Activated B cell treated with CpG ODN at 0.5 μM for 24 hours (primary cell): Measurements from ENCODE around the gene SSTR3. TPM values are rescaled to one million over a fixed set of nuclear protein-coding genes. Genes with fewer than 3 reads are reported as not detected.
"Not testable (repeated sequence)": the region's sequence is repeated elsewhere in the genome, so short reads cannot be mapped to it uniquely, and the experiment has no call there.

Source experiments
- ATAC-seq: fragments of 200-7000 bp; cut with Tn5 transposase; one replicate; pipeline ENCODE4 v1.10.0; 2021; ENCODE audit warnings: low read depth, mild to moderate bottlenecking, moderate library complexity
- CTCF ChIA-PET: fragments of 350-600 bp; sonication (Branson Sonifier 250); formaldehyde crosslinking; loops from one replicate; lab custom pipeline; 2021; ENCODE audit warnings: antibody characterized with exemption; lab: Charles Lee
- POLR2A ChIA-PET: fragments of 350-600 bp; sonication (Branson Sonifier 250); formaldehyde crosslinking; loops from one replicate; lab custom pipeline; 2021; ENCODE audit warnings: antibody characterized with exemption; lab: Charles Lee
- DNase-seq: peaks from one replicate; pipeline ENCODE4 v3.0.0; 2022
- H3K27ac Mint-ChIP-seq: one replicate; pipeline ENCODE4 v1.8.0; 2020; ENCODE audit warnings: mixed read lengths
- H3K27me3 Mint-ChIP-seq: one replicate; pipeline ENCODE4 v1.8.0; 2021; ENCODE audit warnings: mixed read lengths
- H3K36me3 Mint-ChIP-seq: one replicate; pipeline ENCODE4 v1.8.0; 2021; ENCODE audit warnings: low read depth, mixed read lengths
- H3K4me1 Mint-ChIP-seq: one replicate; pipeline ENCODE4 v1.8.0; 2021; ENCODE audit warnings: mixed read lengths
- H3K4me3 Mint-ChIP-seq: one replicate; pipeline ENCODE4 v1.8.0; 2020; ENCODE audit warnings: mild to moderate bottlenecking, mixed read lengths
- H3K9me3 Mint-ChIP-seq: one replicate; pipeline ENCODE4 v1.8.0; 2020; ENCODE audit warnings: mixed read lengths
- intact Hi-C: fragments of 100-400 bp; cut with micrococcal nuclease; formaldehyde crosslinking; loops from one replicate; pipeline ENCODE4 v1.15.1; 2024
- total RNA-seq: library from RNA; stranded (reverse); gene quantifications from 2 replicates; pipeline ENCODE4 v1.2.3, GENCODE V29; 2022
- TF ChIP-seq, protein P1 (sequence below): fragments of 200-600 bp; IDR thresholded peaks from one replicate; pipeline ENCODE4 v1.8.0; 2022; ENCODE audit warnings: antibody characterized with exemption, mild to moderate bottlenecking

The SSTR3 gene
- total RNA-seq, 1 donor from 2014 or later, result 1.8 TPM

DNA sequence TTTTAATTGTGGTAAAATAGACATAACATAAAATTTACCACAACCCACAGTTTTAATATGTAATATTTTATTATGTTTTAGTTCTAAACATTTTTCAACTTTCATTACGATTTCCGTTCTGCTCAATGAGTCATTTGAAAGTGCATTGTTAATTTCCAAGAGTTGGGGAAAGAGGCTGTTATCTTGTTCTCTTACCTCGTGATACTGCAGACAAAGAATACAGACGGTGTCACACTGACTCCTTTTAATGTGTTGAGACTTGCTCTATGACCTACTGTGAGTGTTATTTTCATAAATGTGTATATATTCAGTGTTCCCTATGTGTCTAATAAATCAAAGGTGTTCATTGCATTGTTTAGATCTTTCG lies 42.6 kb upstream of the SSTR3 start:
- intact Hi-C loops, result no loop called here
- Mint-ChIP-seq H3K4me1 (peaks cover 39% of the 10 kb centered on the region), H3K9me3 (no peaks in the 10 kb centered on the region), H3K27ac (no peak overlapping the region), H3K36me3 (no peaks in the 10 kb centered on the region), H3K4me3 (no peak overlapping the region), H3K27me3 (no peaks in the 10 kb centered on the region)
- DNase-seq (no peak), ATAC-seq (no peak)
- ChIA-PET POLR2A (interaction anchor here (1.3 kb wide), 1 partner anchor 11 kb away, joined by 6 read pairs; the partner anchor contains the start of gene RAC2), CTCF (no interaction called here)
- TF ChIP-seq, protein P1, sequence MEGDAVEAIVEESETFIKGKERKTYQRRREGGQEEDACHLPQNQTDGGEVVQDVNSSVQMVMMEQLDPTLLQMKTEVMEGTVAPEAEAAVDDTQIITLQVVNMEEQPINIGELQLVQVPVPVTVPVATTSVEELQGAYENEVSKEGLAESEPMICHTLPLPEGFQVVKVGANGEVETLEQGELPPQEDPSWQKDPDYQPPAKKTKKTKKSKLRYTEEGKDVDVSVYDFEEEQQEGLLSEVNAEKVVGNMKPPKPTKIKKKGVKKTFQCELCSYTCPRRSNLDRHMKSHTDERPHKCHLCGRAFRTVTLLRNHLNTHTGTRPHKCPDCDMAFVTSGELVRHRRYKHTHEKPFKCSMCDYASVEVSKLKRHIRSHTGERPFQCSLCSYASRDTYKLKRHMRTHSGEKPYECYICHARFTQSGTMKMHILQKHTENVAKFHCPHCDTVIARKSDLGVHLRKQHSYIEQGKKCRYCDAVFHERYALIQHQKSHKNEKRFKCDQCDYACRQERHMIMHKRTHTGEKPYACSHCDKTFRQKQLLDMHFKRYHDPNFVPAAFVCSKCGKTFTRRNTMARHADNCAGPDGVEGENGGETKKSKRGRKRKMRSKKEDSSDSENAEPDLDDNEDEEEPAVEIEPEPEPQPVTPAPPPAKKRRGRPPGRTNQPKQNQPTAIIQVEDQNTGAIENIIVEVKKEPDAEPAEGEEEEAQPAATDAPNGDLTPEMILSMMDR, result no peak

DNA sequence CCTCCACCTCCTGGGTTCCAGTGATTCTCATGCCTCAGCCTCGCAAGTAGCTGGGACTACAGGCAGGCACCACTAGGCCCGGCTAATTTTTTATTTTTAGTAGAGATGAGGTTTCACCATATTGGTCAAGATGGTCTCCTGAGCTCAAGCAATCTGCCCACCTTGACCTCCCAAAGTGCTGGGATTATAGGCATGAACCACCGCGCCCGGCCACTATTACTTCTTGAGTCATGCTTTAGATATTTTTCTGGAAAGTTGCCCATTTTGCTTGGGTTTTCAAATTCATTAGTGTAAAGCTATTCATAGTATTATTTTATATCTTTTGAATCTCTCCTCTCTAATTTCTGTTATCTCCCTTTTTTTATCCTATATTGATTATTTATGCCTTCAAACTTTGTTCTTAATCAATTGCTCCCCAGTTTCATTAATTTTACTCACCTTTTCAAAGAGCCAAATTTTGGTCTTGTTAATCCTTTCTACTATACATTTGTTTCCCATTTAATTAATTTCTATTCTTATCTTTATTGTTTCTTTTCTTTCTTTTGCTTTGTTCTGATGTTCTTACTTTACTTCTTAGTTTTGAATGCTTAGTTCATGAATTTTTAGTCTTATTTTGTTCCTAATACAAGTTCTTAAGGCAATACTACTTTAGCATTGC lies 42.1 kb upstream of the SSTR3 start:
- POLR2A ChIA-PET, result interaction anchor here (1.3 kb wide), 1 partner anchor 11 kb away, joined by 6 read pairs; the partner anchor contains the start of gene RAC2
- Mint-ChIP-seq H3K9me3 (no peaks in the 10 kb centered on the region), H3K36me3 (no peaks in the 10 kb centered on the region), H3K4me1 (peaks cover 35% of the 10 kb centered on the region), H3K27ac (no peak overlapping the region), H3K27me3 (no peaks in the 10 kb centered on the region), H3K4me3 (no peak overlapping the region)
- no peak for ATAC-seq
- intact Hi-C loops, result no loop called here
- TF ChIP-seq, protein P1, result no peak
- no peak for DNase-seq
- CTCF ChIA-PET, result no interaction called here

DNA sequence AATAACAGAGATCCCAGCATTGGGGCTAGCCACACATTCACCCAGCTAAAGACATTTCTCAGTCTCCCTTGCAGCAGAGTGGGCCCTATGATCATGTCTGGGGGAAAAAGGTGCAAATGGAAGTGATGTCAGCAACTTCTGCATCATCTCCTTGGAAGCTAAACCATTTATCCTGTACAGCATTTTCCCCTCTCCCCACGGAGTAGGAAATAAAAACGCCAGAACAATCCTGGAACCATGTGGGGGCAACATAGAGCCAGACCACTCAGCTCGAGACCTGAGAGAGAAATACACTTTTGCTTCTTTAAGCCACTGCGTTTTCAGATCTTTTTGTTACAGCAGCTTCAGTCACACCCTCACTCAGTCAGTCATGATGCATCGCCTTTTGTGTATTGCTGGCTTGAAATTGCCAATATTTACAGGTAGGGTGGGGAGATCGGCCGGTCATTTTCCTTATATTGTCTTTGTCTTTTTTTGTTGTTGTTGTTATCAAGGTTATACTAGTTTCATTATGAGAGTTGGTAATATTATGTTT lies 40.9 kb upstream of the SSTR3 start:
- H3K4me3 Mint-ChIP-seq, result no peak overlapping the region

DNA sequence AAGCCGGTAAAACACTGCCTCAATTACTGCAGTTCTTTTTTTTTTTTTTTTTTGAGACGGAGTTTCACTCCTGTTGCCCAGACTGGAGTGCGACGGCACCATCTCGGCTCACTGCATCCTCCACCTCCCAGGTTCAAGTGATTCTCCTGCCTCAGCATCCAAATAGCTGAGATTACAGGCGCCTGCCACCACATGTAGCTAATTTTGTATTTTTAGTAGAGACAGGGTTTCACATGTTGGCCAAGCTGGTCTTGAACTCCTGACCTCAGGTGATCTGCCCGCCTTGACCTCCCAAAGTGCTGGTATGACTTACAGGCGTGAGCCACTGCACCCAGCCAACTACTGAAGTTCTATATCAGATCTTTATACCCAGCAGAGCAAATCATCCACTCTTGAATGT lies 39.6 kb upstream of the SSTR3 start:
- H3K9me3 Mint-ChIP-seq, POLR2A ChIA-PET, H3K27ac Mint-ChIP-seq, DNase-seq, ATAC-seq, intact Hi-C loops, H3K27me3 Mint-ChIP-seq, H3K36me3 Mint-ChIP-seq, H3K4me3 Mint-ChIP-seq: not testable (repeated sequence)
- H3K4me1 Mint-ChIP-seq, result peaks cover 37% of the 10 kb centered on the region
- CTCF ChIA-PET, result interaction anchor here (1.0 to 4.8 kb wide), 2 partner anchors 8 to 86 kb away, joined by 3 to 41 read pairs; no protein-coding TSS in a partner anchor

More for the DNA sequence above, 40.9 kb upstream of the SSTR3 start:
- Mint-ChIP-seq H3K27me3 (no peaks in the 10 kb centered on the region), H3K36me3 (no peaks in the 10 kb centered on the region), H3K27ac (no peak overlapping the region), H3K9me3 (no peaks in the 10 kb centered on the region), H3K4me1 (peaks cover 36% of the 10 kb centered on the region)
- CTCF ChIA-PET, result no interaction called here
- intact Hi-C loops, result no loop called here
- ATAC-seq (no peak), DNase-seq (no peak)
- TF ChIP-seq, protein P1, result no peak
- POLR2A ChIA-PET, result no interaction called here

DNA sequence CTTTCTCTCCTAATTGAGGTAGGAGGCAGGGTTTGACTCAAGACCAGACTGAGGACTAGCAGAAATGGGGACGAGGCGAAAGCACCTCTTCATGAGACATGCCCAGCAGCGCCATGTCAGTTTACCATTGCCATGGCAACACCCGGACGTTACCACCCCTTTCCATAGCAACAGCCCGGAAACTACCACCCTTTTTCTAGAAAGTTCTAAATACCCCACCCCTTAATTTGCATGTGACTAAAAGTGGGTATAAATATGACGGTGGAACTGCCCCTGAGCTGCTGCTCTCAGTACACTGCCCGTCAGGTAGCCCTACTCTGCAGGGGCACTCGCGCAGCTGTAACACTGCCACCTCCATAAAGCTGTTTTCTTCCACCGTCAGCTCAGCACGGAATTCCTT lies 37.7 kb upstream of the SSTR3 start:
- TF ChIP-seq, protein P1, result no peak
- ATAC-seq (no peak), DNase-seq (no peak)
- no peak overlapping the region for H3K4me3 Mint-ChIP-seq
- H3K27me3 Mint-ChIP-seq, result no peaks in the 10 kb centered on the region
- H3K36me3 Mint-ChIP-seq, result no peaks in the 10 kb centered on the region
- ChIA-PET CTCF (interaction anchor here (4.8 kb wide), 1 partner anchor 10 kb away, joined by 41 read pairs; no protein-coding TSS in a partner anchor), POLR2A (interaction anchor here (1.5 kb wide), 1 partner anchor 10 kb away, joined by 3 read pairs; no protein-coding TSS in a partner anchor)
- intact Hi-C loops, result no loop called here
- peaks cover 34% of the 10 kb centered on the region for H3K4me1 Mint-ChIP-seq
- no peaks in the 10 kb centered on the region for H3K9me3 Mint-ChIP-seq
- no peak overlapping the region for H3K27ac Mint-ChIP-seq
